ENCODE measurements around the gene ITPK1. TPM values are rescaled to one million over a fixed set of nuclear protein-coding genes. Genes with fewer than 3 reads are reported as not detected.

Gene ITPK1
- total and polyA plus RNA-seq, 10 of the 15 experiments (the other 5 are each of a cell fraction or from before 2014, with no cell fraction given), result 1.3 to 73.2 (median 27.0) TPM

DNA sequence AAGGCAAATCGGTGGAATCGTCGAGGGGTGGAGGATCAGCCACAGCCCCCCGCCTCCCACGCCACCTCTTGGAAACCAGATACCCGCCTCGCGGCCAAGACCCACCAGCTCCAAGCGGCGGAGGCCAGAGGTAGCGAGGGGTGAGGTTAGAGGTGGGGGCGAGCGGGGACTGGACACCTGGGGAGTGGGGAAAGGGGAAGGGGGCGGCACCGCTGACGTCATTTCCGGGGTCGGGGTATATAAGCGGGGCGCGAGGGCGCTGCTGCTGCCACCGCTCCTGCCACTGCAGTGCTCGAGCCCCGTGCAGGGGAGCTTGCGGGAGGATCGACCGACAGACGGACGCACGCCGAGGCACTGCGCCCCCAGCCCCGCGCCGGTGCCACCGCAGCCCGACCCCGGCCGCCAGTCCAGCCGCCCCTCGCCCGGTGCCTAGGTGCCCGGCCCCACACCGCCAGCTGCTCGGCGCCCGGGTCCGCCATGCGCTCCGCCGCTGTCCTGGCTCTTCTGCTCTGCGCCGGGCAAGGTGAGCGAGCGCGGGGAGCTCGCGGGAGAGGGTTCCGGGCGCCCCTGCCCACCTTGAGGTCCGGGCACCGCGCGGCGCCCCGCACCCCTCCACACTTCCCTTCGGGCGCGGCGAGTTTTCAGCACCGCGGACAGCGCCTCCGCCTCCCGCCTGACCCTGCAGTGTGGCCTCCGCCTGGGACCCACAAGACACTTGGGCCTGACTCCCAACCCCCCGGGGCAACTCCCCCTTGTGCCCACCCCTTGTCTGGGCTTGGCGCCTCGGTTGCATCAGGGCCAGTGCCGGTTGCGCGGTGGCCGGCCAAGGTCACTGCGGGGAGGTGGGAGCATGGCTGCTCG lies 192.6 kb downstream of the ITPK1 start, which contains the start of gene CHGA:
Gene CHGA (plus strand): TSS at position 268 of the 861 bp plus-strand sequence. CDS start 210 bp downstream, at position 478.
- ChIA-PET SMC1A (ENCODE audit: uncharacterized antibody, unreplicated experiment) (interaction anchor here (0.5 to 0.7 kb wide), 2 partner anchors 46 to 610 kb away, joined by 3 read pairs; no protein-coding TSS in a partner anchor), POLR2A (no interaction called here), CTCF (no interaction called here), RAD21 (ENCODE audit: unreplicated experiment) (interaction anchor here (1.1 kb wide), 1 partner anchor 564 kb away, joined by 3 read pairs; no protein-coding TSS in a partner anchor)
- no TSS peak for BruUV-seq (replicated peaks)
- Histone ChIP-seq H2AFZ (ENCODE audit: control insufficient read depth, low read depth, low read length) (no peak within 1 kb of the TSS), H3K27ac (ENCODE audit: control insufficient read depth, insufficient read depth) (no peak within 1 kb of the TSS), H3K4me2 (ENCODE audit: control insufficient read depth, insufficient read depth) (no peak within 1 kb of the TSS), H3K9me3 (replicated peaks; ENCODE audit: control insufficient read depth, insufficient read depth, low read length) (no peaks in the 10 kb centered on the region), H3K4me3 (no peak within 1 kb of the TSS), H4K20me1 (ENCODE audit: control insufficient read depth, insufficient read depth) (no peaks in the 10 kb centered on the region), H3K27me3 (replicated peaks in 1 of 2; ENCODE audit: control insufficient read depth in 2 of 2, insufficient read depth in 2 of 2, low read length in 1 of 2) (no peaks in the 10 kb centered on the region), H3K4me1 (ENCODE audit: control insufficient read depth, insufficient read depth, low read length) (no peaks in the 10 kb centered on the region; the same call in 1 of the 2 replicates), H3K36me3 (ENCODE audit: control insufficient read depth in 2 of 2, insufficient read depth in 2 of 2, low read length in 1 of 2) (no peaks in the 10 kb centered on the region), H3K79me2 (ENCODE audit: control insufficient read depth, insufficient read depth, low read length) (no peaks in the 10 kb centered on the region), H3K9ac (ENCODE audit: control insufficient read depth, insufficient read depth, low read length) (no peak within 1 kb of the TSS)
- intact Hi-C loops (cut with micrococcal nuclease; ENCODE audit: unreplicated experiment), result no loop called here
- peak; percentile 71 for ATAC-seq
- TF ChIP-seq, protein P1, sequence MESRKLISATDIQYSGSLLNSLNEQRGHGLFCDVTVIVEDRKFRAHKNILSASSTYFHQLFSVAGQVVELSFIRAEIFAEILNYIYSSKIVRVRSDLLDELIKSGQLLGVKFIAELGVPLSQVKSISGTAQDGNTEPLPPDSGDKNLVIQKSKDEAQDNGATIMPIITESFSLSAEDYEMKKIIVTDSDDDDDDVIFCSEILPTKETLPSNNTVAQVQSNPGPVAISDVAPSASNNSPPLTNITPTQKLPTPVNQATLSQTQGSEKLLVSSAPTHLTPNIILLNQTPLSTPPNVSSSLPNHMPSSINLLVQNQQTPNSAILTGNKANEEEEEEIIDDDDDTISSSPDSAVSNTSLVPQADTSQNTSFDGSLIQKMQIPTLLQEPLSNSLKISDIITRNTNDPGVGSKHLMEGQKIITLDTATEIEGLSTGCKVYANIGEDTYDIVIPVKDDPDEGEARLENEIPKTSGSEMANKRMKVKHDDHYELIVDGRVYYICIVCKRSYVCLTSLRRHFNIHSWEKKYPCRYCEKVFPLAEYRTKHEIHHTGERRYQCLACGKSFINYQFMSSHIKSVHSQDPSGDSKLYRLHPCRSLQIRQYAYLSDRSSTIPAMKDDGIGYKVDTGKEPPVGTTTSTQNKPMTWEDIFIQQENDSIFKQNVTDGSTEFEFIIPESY (IDR thresholded peaks at IDR 0.05), result peak; percentile 49; the same call in 1 of the 2 replicates
- no peak for TF ChIP-seq BMI1 (IDR thresholded peaks at IDR 0.05; ENCODE audit: borderline replicate concordance)
- no peak for TF ChIP-seq NFIC (IDR thresholded peaks at IDR 0.05; ENCODE audit: low read depth, low read length)
- TF ChIP-seq ZNF217 (IDR thresholded peaks at IDR 0.05), result no peak
- peak; percentile 96 for TF ChIP-seq REST (IDR thresholded peaks at IDR 0.05; ENCODE audit: low read depth, low read length)
- TF ChIP-seq TARDBP (IDR thresholded peaks at IDR 0.05; ENCODE audit: borderline replicate concordance), result no peak
- TF ChIP-seq LARP7 (IDR thresholded peaks at IDR 0.05), result peak; percentile 32; the same call in 1 of the 2 replicates
- in situ Hi-C loops (cut with MboI), result no loop called here
- DNase-seq (ENCODE audit: low read depth, low spot score), result no peak
- no peak for FAIRE-seq
- 31% methylated on average over 55 of the region's 86 CpGs for WGBS (ENCODE audit: insufficient coverage, insufficient replicate concordance, low lambda C conversion rate, missing lambda C conversion rate)

Data from GM12878 (cell line).